Myocyte (in vitro differentiated cells): ENCODE data around the gene MYO1B. TPM values are rescaled to one million over a fixed set of nuclear protein-coding genes. Genes with fewer than 3 reads are reported as not detected.

Experiments used
- DNase-seq: peaks from one replicate; pipeline ENCODE4 v3.0.0-alpha.2; 2012; ENCODE audit warnings: low read depth
- total RNA-seq: library from RNA; depleted of rRNA; stranded (reverse); fragments of >200 nt; gene quantifications from 2 replicates; pipeline ENCODE4 v1.2.3, GENCODE V29; 2014

MYO1B gene
- total RNA-seq, 1 donor from 2014 or later: 125 TPM

- DNase-seq: no peak
Measured at GRCh38 chr2:191225690-191226089, 19.5 kb upstream of the MYO1B start.

DNA sequence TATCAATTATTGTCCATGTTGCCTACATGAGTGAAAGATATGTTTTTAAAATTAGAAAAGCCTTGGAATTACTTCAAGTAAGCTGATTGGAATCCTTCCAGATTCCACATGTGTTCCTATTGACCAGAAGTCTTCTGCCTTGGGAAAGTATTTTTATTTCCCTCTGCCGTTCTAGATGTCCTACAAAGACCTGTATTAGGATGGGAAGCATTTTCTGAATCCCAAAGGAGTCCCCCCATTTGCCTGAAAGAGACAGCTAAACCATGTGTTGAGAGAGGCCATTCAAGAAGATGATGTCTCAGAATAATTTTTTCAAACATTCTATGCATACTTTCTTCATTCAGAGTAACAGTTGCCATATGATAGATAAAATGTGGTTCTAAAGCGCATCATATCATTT, 19.0 kb upstream of the MYO1B start:
- peak; percentile 48 for DNase-seq

DNA sequence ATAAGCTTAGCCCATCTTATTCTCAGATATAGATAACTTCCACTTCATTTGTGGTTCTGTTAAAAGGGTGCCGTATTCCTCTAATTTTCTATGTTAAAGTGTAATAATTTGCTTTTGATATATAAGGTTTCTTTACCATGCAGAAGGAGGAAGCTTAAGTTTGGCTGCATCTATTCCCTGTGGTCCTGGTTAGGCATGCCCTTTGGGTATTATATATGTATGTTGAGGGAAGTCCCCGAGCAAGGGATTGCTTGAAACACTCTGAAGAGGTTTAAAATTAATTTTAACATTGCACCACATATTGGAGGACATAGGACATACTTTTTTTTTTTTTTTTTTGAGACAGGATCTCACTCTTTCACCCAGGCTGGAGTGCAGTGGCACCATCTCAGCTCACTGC, 16.9 kb upstream of the MYO1B start:
- DNase-seq: no peak

GRCh38 chr2:191228861-191229260, 16.3 kb upstream of the MYO1B start:
- peak; percentile 83 for DNase-seq

GRCh38 chr2:191230174-191230573, 15.0 kb upstream of the MYO1B start:
- DNase-seq: peak; percentile 74

- peak; percentile 38 for DNase-seq
Measured at GRCh38 chr2:191231995-191232394, 13.2 kb upstream of the MYO1B start.

DNA sequence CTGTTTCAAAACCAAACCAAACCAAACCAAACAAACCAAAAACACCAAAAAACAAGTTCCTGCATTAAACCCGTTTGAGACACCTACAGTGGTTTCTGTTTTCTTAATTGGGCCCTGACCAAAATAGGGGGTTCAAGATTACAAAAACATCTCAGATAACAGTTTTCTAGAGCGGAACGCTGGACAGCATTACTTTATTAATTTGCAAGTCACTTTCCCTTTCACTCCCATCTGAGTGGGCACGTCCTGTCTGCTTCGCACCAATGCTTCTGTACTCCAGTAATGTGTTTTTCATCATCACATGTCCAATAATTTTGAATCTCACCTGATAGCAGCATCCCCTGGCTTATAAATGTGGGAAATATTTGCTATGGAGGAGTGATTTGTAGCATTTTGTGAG, 11.7 kb upstream of the MYO1B start:
- DNase-seq: no peak

DNA sequence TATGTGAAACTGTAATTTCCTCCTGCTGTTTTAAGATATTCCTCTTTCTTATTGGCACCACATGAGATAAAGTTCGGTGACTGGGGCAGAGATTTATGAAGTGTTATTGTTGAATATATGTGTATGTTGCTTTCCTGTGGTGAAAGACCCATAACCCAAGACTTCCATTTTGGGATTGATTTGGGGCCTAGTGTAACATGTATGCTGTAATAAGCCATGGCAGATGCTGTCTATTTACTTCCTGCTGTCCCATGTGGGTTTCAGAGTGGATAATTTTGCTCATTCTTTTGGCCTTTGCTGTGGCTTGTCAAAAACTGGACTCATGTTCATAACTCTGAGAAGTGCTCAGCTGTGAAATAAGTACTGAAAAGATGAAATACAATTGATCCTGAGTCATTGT, 10.8 kb upstream of the MYO1B start:
- DNase-seq: no peak

DNA sequence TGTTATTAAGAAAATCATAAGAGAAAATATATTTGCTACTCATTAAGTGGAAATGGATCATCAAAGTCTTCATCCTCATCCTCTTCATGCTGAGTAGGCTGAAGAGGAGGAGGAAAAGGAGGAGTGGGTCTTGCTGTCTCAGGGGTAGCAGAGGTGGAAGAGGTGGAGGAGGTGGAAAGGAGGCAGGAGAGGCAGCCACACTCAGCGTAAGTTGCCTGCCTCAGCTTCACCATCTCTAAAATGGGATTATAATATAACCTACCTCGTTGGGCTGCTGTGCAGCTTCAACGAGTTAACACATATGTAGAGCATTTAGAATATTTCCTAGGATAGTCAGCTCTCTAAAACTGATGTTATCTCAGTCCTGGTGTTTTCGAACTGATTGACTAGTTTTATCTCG, 4.3 kb upstream of the MYO1B start:
- no peak for DNase-seq

- no peak for DNase-seq
Measured at GRCh38 chr2:191241418-191241817, 3.8 kb upstream of the MYO1B start.

DNA sequence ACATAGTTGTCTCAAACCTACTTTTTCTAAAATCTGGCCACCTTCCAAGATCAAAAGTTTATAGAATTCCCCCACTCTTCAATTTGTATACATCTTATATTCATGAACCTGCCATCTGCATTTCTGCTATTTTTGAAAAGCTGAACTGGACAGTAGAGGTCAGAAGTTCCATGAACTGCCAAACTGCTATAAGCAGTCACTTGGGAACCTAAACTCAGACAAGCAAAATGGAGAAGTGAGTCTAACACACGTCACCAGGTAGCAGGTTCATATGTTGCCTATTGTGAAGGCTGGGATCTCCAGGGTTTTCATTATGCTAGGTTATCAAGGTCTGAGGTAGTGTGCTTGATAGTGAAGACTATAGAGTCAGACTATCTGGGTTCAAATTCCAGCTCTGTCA, 2.0 kb upstream of the MYO1B start:
- no peak for DNase-seq

DNA sequence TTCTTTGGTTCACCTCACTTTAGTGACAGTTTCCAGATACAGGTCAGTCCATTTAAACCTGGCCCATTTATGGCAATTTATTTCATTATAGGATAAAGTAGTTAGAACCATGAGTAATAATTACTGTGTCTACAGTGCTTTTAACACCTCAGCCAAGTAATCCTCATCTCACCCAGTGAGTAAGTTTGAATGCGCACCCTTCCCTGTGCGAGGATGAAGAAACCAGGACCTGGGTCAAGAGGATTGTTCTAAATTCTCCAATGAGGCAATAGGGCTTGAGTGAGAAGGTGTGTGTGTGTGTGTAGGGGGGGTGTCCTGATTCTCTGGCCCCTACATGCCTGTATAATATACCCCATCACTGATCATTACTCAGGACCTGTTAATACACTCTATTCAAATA, 854 bp upstream of the MYO1B start:
- DNase-seq: no peak

DNA sequence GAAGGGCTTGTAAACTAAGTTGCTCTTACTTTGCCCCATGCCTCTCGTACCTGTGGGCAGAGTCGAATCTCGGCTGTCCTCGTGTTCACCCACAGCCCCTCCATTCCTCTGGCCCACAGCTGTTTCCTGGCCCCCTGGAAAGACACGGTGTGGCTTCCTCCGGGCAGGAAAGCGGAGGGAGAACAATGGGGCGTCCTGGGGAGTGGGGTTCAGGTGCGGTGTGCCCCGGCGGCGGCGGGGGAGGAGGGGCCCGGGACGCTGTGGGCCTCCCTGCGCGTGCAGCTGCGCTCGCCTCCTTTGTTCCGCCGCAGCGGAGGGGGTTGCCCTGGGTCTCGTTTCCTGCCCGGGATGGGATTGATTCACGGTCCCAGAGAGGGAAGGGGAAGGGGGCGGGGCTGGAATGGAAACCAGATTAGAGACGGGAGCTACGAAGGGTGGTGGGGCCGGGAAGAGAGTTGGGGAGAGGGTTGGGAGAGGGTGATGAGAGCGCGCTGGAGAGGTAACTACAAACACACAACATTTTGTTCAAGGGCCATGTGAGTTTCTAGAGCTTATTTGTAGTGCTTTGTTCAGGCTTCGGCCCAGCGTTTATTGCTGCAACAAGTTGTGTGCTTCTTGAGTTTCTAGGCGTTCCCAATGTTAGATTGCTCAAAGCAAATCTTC, 796 bp downstream of the MYO1B start:
- DNase-seq: peak; percentile 87

- peak; percentile 39 for DNase-seq
Measured at GRCh38 chr2:191246820-191247380, 1.7 kb downstream of the MYO1B start.

DNA sequence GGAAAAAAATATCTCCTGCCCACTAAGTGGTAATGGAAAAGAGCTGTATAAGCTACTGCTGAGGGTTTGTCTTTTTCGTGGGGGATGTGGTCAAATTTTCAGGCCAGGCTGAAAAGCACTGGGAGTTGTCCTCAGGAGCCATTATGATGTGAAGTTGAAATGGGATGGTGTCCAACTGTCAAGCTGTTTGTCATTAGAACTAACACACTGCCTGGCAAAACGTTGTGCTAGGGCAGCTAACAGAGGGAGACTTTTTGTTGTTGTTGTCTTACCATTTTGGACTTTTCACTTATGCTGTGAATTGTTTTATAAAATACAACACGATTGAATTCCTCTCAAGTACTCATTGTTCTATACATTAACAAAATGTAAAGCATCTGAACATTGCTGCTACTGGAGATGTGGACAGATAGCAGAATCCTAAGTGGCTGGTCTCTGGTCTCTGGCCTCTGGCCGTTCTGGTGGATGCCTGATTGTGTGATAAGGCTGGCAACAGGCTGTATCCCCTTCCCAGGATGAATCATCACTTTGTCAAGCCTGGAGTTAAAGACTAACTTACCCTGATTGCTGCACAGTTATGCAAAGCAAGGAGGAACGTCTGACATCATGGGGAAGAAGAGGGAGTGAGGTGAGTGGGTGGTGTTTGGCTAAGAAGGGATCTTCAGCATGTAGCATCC, 2.3 kb downstream of the MYO1B start:
- DNase-seq: peak; percentile 82

GRCh38 chr2:191249156-191249813, 4.1 kb downstream of the MYO1B start:
- DNase-seq: no peak

GRCh38 chr2:191250400-191250799, 5.2 kb downstream of the MYO1B start:
- DNase-seq: no peak

GRCh38 chr2:191250986-191251385, 5.8 kb downstream of the MYO1B start:
- DNase-seq: no peak

- DNase-seq: no peak
Measured at GRCh38 chr2:191252699-191253098, 7.5 kb downstream of the MYO1B start.

GRCh38 chr2:191253476-191253875, 8.3 kb downstream of the MYO1B start:
- no peak for DNase-seq

DNA sequence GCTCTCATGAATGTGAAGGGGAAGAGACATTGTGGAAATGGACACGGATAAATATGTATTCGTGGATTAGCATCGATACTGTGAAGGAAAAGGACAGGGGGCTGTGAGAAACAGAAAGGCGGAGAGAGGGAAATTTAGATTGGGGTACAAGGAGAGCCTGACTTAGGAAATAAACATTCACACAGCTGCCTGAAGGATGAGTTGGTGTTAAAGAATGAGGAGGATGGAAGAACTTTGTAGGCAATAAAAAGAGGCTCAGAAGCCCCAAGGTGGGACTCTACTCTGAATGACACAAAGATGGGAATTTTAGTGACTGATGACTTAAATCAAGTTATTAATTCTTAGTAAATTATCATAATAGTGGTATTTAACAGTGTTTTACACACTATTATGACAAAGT, 10.1 kb downstream of the MYO1B start:
- no peak for DNase-seq

DNA sequence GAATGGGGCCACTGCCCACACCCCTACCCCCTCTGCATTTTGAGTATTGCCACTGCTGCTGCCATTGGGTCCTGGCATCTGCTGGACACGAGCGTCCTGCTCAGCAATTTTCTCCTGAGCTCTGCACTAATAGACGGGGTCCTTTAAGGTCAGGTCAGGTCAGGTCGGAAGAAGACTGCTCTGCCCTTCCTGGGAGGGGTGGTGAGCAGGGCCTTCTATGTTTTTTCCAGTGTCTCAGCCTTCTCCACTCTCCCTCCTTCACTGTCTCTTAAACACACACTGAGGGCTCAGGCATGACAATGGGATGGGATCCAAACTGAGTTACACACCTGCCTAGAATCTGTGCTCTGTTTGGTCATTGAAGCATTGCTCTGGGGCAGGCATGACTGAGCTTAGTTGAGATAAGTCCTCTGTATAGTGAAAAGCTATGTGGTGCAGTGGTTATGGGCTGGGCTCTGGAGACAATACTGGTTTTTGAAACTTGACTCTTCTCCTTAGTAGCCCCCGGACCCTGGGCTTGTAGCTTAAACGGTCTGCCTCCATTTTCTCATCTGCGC, 10.6 kb downstream of the MYO1B start:
- DNase-seq: no peak
